Breast epithelium (tissue), 3 donors: ENCODE data around the gene FNDC3A.

ENCODE experiments used
- CTCF ChIP-seq, 3 donors: fragments of 450-650 bp; IDR thresholded peaks; one replicate each; pipeline ENCODE4 v1.5.1; 2016 to 2017; ENCODE audit warnings: antibody characterized with exemption in 3 of 3, mild to moderate bottlenecking in 3 of 3, moderate library complexity in 3 of 3
- POLR2AphosphoS5 ChIP-seq, 3 donors: sonication (generic); formaldehyde crosslinking; IDR thresholded peaks; one replicate each; pipeline ENCODE4 v1.6.1; 2017; ENCODE audit warnings: antibody characterized with exemption in 3 of 3

- TF ChIP-seq POLR2AphosphoS5 (IDR thresholded peaks at IDR 0.05) (no peak), CTCF (IDR thresholded peaks at IDR 0.05) (no peak)
These were observed 243.9 kb downstream of the FNDC3A start for GRCh38 chr13:49219647-49220035.
